ENCODE measurements around the gene CNOT6L.
"Not testable (repeated sequence)": the region's sequence is repeated elsewhere in the genome, so short reads cannot be mapped to it uniquely, and the experiment has no call there.

Gene CNOT6L

DNA sequence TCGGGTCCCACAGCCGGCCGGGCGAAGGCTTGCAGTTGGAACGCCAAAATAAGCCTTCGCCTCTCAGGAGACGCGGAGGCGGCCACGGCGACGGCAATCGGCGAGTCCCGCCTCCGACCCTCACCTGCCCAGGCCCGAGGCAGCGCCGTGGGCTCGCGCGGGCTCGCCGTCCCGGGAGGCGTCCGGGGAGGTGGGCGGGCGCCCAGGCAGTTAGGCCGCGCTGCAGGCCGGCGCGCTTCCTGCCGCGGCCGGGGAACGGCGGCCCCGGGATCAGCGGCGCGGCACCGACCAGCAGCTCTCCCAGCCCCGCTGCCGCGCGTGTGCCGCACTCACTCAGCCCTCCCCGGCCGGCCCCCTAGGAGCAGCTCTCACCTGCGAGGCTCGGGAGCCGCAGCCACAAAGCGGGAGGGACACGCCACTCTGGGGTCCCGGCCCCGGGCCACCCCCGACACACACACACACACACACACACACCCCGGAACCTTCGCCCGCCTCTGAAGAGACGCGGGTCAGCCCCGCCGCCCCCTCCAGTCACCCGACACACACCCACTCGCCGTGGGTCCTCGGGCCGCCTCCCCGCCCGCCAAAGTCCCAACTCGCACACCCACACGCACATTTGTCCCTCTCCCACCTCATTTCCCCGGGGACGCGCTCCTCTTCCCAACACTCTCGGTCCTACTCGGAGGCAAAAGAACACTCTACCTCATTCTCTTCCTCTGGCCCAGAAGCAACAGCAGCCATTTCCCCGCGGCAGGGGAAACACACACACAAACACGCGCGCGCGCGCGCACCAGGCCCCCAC lies at the start of gene CNOT6L:
Gene CNOT6L (minus strand): TSS at position 767 of the 802 bp plus-strand sequence. CDS start 60 bp downstream, at position 707.
- DNase-seq = peak; percentile 49 to 53

DNA sequence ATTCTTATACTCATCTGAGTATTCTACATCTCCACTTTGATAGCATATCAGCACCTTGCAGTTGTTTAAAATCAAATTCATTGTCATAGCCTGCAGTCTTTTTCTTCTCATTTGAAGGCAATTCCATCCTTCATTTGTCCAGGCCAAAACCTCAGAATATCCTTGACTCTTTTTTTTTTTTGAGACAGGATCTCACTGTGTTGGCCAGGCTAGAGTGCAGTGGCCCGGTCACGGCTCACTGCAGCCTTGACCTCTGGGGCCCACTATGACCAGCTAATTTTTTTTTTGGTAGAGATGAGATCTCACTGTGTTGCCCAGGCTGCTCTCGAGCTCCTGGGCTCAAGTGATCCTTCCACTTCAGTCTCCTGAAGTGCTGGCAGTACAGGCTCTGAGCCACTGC lies 46.1 kb upstream of the CNOT6L start:
- DNase-seq = peak in 1 of 2 experiments; percentile 22

DNA sequence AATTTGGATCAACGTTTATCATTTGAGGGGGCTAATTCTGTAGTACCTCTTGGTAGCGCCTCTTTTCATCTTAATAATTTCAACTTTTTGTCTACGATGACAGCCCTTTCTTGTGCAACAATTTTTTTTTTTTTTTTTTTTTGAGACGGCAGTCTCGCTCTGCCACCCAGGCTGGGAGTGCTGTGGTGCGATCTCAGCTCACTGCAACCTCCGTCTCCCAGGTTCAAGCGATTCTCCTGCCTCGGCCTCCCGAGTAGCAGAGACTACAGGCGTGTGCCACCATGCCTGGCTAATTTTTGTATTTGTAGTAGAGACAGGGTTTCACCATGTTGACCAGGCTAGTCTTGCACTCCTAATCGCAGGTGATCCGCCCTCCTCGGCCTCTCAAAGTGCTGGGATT lies 44.2 kb upstream of the CNOT6L start:
- not testable (repeated sequence) for DNase-seq

DNA sequence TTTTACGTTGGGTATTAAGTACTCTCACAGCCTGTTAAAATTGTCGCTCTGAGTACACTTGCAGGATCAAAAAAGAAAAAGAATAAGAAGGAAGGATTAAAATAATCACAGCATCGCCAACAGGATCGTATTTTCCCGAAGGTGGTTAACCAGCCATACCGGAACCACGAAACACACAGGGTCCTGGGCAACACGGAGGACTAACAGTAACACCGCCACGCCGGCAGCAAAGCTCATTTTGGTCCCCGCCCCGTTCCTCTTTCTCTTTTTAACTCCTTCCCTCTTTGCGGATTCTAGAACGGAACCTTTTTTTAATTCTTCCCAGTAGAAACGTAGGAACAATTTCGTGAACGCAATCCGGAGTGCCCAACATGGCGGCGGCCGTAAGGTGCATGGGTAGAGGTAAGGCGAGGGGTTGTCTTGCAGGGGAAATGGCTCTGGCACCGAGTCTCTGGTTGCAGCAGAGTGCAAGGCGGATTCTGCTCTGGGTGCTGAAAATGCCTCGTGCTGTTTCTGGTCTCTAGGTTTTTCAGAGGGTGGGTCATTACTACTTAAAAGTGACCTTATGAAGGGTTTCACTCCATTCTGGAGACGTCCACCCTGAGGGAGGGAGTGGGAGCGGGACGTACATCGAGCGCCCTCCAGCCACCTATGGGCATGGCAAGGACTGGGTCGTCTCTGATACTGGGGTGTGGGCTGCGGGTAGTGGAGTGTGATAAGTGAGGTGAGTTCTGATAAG lies 43.5 kb upstream of the CNOT6L start, which contains the start of gene MRPL1:
Gene MRPL1 (plus strand): TSS at position 353 of the 739 bp plus-strand sequence. CDS start 19 bp downstream, at position 372.
- peak; percentile 94 to 96 for DNase-seq

DNA sequence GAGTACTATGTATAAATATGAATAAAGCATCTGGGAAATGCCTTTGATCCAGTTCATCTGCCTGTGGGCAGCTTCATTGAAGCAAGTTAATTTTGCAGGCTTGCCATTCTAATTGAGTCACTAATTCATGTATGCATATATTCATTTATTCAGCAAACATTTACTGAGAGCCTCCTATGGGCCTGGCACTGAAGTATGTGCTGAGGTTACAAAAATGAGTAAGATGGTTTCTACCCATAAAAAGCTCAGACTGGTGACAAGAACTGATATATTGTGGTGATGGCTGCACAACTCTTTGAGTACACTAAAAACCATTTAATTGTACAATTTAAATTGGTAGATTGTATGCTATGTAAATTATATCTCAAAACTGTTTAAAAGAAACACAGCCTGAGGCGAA lies 42.3 kb upstream of the CNOT6L start:
- no peak for DNase-seq

DNA sequence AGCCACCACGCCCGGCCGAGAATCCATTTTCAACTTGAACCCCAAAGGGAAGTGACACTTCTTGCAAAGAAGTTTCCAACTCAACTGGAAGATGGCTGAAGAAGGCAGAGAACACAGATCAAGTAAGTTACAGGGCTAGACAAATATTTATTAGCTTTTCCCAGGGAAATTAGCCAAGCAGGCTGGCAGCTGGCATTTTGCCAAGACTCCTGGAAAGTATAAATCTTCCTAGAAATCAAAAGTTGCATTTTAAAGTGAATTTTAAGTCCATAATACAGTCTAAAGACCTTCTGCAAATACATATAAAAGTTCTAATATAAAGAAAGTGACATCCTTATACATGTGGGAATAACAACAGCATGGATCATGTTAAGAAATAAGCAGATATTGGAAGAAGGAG lies 40.1 kb upstream of the CNOT6L start:
- DNase-seq = no peak

DNA sequence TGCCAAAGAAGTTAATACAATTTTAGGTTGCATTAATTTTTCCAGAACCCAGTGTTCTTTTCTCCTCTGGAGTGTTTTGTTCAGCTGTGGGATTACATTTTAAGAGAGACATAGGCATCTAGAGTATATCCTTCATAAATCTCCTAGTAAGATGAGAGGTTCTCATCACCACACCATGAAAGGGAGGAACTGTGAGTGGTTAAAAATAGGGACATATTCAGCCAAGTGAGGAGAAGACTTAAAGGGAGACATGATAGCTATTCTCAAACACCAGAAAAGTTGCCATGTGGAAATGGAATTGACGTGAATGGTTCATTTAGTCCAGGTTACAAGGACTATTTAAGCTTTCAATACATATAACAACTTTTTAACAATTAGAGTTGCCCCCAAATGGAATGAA lies 37.0 kb upstream of the CNOT6L start:
- DNase-seq = peak; percentile 22 to 65

DNA sequence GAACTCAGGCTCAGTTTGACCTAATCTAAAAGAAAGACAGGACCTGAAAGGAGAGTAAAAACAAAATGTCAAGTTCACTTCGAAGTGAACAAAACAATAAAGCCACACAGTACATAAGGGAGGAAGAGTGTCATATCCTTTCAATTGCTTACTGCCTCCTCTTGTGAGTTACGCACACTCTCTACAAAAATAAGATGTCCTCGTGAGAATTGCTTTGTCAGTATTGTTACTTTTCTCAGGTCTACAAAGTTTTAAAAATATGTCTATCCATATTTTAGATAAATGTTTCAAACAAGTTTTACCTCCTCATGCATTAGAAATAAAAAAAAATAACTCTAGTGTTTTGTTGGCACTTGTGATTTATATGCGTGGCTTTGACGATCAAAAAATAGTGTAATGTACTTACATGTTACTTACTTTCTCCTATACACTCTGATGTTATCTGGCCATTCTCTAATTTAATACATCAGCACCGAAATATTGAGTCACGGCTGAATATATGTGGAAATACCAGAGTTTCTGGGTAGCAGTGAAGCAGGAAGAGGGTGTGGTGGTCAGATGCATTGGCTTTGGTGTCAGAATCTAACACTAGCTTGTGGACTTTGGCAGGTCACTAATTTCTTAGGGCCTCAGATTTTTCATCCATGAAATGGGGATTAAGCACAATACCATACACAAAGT lies 35.4 kb upstream of the CNOT6L start:
- DNase-seq = no peak

DNA sequence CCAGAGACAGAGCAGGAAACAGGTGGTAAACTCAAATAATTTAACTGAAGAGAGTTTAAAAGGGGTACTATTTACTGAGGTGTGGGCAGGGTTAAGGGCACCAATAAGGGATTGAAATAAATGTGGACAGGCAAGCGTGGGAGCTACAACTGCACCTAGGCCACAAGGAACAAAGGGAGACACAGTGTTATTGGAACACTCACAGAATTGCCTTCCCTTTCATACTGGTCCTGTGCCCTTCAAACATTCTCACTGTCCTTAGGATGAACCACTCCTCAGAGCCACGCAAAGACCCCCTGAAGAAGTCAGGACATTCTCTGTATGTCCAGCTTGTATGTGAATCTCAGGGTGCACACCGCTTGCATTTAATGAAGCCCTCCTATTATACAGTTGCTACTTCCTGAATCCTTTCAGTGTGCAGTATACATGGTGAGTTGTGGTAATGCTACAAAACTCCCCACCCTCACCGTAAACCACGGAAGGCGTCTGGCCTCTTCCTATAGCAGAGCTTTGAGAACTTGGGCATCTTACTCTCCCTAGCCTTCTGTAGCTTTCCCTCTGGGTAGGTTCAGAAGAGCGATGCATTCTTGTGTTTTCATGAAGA lies 33.8 kb upstream of the CNOT6L start:
- DNase-seq = no peak

DNA sequence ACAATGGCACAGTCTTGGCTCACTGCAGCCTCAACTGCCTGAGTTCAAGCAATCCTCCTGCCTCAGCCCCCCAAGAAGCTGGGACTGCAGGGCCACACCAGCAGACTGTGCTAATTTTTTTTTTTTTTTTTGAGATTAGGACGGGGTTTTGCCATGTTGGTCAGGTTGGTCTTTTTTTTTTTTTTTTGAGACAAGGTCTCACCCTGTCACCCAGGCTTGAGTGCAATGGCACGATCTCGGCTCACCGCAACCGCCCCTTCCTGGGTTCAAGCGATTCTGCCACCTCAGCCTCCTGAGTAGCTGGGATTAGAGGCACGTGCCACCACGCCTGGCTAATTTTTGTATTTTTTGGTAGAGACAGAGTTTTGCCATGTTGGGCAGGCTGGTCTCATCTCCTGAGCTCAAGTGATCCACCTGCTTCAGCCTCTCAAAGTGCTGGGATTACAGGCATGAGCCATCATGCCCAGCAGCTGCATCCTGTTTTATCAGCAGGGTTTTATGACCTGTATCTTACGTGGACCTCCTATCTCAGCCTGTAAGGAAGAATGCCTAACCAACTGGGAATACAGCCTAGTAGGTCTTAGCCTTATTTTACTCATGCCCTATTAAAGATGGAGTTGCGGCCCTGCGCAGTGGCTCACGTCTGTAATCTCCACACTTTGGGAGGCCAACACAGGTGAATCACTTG lies 30.3 kb upstream of the CNOT6L start:
- DNase-seq = peak in 1 of 2 experiments; percentile 19

DNA sequence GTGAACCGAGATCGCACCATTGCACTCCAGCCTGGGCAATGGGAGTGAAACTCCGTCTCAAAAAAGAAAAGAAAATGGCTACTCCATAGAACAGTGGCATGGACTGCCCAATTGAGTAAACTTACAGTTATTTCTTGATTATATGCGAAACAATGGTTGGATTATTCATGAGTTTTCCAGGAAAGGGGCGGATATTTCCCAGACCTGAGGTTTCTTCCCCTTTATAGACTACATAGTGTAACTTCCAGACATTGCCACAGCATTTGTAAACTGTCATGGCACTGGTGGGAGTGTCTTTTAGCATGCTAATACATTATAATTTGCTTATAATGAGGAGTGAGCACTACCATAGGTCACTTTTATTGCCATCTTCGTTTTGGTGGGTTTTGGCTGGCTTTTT lies 29.3 kb upstream of the CNOT6L start:
- no peak for DNase-seq

DNA sequence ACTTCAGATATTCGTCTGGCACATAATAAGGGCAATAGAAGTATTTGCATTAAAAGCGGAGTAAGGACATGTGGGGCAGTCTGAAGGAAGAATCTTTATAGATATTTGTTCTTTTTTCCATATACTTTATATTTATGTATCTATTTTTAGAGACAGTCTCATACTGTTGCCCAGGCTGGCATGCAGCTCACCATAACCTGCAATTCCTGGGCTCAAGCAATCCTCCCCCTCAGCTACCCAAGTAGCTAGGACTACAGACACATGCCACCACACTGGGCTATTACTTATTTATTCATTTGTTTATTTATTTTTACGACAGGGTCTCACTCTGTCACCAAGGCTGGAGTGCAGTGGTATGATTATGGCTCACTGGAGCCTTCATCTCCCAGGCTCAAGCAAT lies 26.8 kb upstream of the CNOT6L start:
- DNase-seq = no peak

DNA sequence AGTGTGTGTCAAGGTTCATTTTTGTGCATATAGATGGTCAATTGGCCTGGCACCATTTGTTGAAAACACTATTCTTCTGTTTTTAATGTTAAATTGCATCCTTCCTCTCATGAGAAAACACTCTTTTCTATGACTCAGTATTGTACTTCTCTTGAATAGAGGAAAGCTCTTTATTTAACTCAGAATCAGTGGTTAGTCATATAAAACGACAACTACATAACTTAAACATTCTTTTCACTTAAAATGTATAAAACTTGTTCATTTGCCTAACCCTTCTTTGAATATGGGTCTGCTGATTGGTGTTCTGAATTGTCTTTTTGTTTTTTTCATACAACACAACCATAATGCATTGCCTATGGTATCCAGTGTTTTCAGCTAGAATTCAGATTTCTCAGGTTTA lies 26.2 kb upstream of the CNOT6L start:
- DNase-seq = no peak

DNA sequence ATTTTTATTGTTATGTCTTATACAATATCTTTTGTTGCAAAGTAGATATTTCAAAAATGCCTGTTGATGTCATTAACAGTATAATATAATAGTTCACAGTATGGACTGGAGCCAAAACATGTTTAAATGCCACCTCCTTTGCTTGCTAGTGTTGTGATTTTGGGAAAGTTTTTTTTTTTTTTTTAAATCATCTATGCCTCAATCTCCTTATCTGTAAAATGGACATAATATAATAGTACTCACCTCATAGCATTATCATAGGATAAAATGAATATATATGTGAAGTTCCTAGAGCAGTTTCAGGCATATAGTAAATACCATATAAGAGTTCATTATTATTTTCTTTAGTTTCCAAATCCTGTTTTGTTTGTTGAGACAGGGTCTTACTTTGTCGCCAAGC lies 25.2 kb upstream of the CNOT6L start:
- no peak for DNase-seq

DNA sequence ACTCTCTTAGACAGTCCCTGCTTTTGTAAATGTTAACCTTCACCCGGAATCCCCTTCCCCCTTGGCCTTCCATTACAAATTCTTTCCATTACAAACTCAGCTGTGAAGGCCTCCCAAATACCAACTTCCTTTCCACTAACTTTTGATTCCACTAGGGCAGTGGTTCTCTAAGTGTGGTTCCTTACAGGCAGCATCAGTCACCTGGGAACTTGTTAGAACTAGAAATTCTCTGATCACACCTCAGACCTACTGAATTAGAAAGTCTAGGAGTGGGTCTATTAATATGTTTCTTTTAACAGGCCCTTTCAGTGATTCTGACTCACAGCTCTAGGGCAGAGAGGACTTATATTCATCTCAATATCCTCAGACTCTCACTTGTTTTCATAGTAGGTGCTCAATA lies 24.5 kb upstream of the CNOT6L start:
- no peak for DNase-seq

DNA sequence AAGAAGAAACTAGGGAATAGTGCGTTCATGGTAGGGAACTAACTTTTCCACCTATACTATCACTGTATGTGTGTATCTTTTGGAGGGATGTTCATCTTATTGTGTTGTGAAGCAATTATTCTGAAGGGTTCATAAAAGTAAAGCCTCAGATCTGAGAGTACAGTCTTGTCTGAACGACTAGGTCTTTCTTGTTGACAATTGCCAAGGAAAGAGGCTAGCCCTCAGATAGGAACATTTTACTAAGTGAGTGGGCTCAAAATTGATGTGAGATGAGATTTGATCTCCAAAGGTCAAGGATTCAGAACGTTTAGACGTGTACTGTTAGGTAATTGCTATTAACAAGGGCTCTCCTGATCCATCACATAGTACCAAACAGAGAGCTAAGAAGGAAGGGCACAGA lies 15.2 kb upstream of the CNOT6L start:
- DNase-seq = no peak

DNA sequence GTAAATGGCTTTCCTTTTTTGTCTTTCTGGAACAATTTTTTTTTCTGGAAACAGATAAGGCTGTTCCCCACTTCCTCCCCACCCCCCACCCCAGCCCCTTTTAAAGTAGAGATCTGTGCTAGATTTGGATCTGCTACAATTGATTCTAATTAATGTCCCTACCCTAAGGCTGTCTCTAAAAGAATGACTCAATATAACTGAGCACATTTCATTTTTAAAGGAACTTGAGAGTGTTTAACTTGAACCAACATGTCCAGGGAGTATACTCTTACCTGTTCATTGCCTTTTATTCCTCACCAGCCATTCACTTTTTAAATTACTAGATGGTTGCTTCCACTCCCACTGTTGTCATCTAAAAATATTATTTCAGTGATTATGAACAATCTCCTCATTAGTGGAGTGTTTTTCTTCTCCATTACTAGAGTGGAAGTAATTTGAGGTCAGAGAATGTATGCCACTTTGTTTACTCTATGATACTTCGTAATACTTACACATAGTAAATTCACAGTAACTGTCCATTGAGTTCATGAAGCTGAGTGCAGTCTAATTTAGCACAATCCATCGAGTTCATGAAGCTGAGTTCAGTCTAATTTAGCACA lies 14.1 kb upstream of the CNOT6L start:
- no peak for DNase-seq

DNA sequence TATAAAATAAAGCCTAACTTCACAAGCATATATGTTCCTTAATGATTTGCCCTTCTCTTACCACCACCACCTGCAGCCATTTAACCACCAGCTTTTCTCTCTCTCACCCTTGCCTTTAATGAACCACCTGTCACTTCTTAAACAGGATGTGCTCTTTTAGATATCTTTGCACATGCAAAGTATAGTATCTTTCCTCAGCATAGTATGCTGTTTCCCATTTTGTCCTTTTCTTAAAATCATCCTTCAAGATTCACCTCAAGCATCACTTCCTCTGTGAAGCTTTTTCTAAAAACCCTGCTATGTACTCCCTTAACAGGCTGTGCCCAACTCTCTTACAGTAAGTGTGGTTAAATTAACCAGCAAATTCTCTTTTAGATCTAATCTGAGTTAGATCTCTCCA lies 8.2 kb upstream of the CNOT6L start:
- DNase-seq = no peak

DNA sequence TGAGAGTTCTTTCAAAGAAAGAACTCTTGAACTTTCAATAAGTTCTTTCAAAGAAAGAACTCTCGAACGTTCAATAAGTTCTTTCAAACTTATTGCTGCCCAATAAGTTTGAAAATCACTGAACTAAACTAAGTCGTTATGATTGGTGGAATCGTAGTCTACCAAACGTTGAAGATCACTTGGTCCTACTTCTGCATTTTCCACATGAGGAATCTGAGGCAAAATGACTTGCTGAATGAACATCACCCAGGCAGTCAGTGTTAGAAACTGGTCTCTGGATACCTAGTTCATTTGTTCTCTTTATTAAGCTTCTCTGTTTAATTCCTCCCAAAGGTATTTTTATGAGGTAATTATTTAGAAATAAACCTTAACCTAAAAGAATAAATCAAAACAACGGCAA lies 7.1 kb upstream of the CNOT6L start:
- no peak for DNase-seq

DNA sequence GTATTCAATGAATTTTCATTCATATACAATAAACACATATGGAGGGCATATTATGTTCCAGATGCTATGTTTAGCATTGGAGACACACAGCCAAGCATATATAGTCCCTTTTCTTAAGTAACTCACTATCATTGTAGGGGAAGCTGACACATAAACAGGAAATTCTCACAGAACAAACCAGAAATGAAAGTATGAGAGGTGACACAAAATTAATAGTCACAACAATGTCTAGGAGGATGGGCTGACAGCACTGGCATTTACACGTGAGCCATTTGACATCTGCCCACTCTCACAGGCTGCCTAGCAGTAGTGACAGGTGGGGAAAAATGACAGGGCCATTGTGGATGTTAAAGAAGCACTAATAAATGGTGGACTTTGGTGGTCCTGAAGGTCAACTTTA lies 2.6 kb upstream of the CNOT6L start:
- no peak for DNase-seq

DNA sequence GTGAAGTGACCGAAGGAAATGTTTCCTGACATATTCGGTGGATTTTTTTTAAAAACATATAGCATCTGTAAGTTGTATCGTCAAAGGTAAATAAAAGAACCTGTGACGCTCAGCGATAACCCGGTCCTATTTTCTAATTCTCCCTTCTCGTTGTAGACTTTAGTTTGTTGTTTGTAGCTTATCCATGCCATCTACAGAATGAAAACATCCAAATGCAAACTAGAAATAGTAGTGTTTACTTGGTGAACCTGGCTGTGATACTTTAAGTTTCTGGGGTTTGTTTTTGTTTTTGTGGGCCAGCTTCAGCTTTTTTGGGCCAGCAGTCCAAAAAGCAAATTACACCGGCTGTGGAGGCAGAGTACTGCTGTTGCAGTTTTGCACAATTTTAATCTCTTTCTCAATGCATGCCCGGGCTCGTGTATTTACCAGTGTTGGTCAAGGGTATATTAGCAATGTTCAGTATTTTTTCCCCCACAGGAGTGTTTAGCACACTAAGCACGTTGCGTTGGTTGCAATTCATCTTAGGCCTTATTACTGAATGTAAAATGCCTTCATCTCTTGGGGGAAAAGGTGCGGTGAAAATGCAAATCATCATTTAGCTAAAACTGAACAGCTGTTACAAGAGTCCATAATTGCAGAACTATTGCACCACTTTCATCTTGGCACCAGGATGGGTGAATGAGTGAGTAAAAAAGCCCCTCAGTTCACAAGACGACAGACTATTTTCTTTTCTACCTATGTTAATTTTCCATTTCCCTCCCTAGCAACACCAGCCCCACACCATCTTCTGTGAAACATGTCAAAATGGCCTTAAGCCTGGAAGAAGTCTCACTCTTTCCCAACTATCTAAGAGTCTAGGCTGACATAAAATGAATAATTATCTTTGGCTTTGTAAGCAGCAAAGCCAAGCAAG lies 1.7 kb upstream of the CNOT6L start:
- DNase-seq = no peak

Data from NCI-H187 (cell line).